Measurements from ENCODE around the gene SMOC1.
A peak's percentile ranks its signal among the peaks of the same experiment; 100 is the strongest.

SMOC1 gene

DNA sequence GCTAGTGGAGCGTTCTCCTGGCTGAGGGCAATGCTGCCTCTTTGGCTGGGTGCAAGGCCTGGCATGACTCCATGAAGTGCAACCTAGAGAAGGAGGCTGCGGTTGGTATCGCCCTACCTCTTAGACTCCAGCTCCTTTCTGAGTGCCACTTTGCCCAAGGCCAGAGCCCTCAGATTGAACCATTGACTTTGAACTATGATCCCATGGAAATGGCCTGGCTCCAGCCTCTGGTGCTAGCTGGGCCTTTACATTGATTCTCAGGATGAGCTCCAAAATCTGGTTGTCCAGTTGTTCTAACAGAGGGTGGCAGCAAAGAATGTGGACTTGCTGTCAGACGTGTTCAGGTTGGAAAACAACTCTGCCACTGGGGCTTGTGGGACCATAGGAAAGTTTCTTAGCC, 16.1 kb upstream of the SMOC1 start:
- DNase-seq: no peak

DNA sequence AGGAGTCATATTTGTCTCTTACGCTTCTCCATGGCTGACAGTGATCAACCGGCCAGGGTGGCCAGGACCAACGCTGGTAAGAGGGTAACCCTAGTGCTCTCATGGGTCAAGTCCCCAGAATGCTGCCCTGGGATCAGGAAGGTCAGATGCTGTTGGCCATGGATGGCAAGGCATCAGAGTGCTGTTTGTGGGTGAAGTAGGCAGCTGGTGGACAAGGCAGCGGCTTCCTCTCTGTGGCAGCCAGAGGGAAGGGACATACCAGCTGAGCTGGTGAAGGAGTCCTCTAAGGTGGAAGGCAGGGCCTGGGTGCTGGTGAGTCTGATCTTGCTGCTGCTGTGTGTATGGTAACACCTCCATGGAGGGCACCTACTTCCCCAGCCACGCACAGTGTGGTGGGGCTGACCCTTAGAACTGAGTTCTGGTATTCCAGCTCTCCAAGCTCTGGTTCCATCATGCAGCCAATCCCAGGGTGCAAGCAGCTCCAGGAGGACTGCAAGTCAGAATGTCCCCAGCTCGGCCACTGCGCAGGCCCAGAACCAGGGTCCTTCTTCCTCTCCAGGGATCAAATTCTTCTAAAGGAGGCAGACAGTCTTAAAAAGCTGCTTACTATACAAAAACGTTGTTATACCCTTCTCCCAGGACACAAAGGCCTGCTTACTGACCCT, 13.4 kb upstream of the SMOC1 start:
- DNase-seq: no peak

- DNase-seq: no peak
Measured at GRCh38 chr14:69868363-69868963, 10.8 kb upstream of the SMOC1 start.

DNA sequence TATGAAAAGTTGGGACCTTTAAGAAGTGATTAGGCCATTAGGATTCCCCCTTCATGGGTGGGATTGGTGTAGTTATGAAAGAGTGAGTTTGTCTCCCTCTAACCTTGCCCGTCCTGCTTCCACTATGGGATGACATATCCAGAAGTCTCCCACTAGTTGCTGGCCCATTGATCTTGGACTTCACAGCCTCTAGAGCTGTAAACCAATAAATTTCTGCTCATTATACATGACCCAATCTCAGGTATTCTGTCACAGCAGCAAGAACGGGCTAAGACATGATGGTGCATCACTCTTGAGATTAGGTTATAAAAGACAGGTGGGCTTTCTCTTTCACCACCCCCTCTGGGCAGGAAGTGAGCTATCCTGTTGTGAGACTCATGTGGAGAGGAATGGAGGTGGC, 8.6 kb upstream of the SMOC1 start:
- no peak for DNase-seq

DNA sequence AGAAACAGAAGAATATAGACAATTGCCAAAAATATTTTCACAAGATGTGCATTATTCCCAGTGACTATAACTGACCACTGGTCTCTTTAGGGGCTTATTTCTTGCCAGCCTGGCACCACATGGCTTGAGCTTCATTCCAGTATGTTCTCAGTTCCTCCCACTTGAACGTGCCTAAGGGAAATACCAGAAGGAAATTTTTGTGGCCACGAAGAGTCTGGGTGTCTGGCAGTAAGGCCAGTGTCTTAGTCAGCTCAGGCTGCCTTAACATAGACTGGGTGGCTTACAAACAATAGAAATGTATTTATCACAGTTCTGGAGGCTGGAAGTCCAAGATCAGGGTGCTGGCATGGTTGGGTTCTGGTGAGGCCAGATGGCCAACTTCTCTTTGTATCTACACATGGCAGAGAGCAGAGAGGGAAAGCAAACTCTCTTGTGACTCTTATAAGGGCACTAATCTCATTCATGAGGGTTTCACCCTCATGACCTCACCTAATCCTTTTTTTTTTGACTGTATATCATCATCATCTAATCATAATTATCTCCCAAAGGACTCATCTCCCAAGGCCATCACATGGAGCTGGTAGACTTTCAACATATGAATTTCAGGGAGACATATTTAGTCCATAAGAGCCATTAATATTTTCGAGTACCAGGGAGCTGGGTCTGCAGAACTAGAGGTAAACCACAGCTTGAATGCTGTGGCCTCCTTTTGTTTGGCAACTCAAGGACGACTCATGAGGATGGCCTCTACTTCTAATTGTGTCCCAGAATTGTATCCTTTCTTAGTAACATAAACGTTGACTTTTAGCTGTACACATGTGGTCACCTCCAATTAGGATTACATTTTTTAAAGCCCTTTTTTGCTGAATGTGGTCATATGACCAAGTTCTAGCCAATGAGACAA, 5.1 kb upstream of the SMOC1 start:
- no peak for DNase-seq

- DNase-seq: no peak
Measured at GRCh38 chr14:69876221-69876847, 2.9 kb upstream of the SMOC1 start.

DNA sequence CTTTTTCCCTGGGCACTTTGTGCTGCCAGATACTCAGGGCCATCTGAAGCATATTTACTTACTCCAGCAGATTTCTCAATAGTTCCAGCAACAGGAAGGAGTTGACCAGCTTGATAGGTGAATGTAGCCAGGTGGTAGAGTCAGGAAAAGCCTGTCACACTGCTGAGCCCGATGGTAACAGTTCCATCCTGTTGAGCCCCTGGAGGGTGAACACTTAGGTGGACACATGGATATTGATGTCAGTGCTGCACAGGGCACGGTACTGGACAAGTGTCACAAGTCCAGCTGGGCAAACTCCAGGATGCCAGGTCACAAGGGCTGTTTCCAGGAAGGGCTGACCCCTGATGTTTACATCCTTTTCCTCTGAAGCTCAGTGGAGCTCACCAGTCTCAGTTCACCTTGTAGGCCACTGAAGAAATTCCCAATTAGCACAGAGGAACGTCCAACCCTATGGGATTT, 2.3 kb upstream of the SMOC1 start:
- DNase-seq: peak in 1 of 2 experiments; percentile 23

GRCh38 chr14:69877492-69877891, 1.7 kb upstream of the SMOC1 start:
- DNase-seq: peak; percentile 44 to 67

DNA sequence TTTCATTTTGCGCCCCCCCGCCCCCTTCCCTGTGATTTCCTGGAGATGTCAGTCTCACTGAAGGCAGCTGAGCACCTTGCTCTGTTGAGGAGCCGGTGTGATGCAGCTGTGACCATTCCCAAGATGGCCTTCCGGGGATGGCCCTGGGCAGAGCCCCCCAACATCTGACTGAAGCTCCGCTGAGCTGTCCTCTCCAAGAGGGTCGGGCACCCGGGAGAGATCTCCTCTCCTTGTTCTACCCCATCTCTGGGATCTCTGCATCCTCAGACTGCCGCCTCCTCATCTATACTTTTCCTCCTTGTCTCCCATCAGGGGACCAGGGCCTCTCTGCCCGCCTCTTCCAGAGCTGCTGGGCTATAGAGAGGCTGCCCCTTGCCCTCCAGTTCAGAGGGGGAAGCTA, 965 bp upstream of the SMOC1 start:
- no peak for DNase-seq

DNA sequence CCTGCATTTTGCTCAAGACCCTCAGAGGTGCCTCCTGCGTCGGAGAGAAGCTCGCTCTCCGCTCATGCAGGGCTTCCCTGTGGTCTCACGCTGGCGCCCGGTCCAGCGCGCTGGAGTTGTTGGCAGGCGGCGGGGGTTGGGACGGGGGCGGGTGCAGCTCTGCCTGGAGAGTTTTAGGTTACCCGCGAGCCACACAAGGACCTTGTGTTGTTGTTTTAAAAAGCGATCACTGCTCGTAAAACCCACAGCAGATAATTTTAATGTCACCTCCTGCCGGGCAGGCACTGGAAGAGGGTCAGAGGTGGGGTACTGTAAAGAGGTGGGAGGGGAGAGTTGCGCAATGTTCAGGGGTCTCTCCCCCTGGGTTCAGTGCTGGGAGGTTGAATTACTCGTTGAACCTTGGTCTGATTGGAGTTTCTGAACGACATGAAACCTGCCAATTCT, 850 bp downstream of the SMOC1 start:
- DNase-seq: peak; percentile 20 to 60

DNA sequence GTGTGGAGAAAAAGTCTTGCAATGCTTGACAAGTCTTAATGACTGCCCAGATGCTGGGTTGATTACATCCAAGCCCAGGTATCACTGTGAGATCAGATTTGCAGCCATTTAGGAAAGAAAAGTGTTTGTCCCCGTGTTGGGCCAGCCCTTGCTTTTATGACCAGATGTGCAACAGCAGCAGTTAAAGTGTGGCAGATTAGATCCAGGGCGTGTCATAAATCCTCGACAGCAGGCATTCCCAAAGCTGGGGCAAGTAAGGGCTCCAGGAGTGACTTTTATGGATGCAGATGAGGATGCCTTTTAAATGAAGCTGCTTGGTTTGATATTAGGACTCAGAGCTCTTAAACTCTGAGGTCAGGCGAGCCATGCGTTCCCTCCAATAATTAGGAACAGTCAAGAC, 1.7 kb downstream of the SMOC1 start:
- peak in 1 of 2 experiments; percentile 22 for DNase-seq

DNA sequence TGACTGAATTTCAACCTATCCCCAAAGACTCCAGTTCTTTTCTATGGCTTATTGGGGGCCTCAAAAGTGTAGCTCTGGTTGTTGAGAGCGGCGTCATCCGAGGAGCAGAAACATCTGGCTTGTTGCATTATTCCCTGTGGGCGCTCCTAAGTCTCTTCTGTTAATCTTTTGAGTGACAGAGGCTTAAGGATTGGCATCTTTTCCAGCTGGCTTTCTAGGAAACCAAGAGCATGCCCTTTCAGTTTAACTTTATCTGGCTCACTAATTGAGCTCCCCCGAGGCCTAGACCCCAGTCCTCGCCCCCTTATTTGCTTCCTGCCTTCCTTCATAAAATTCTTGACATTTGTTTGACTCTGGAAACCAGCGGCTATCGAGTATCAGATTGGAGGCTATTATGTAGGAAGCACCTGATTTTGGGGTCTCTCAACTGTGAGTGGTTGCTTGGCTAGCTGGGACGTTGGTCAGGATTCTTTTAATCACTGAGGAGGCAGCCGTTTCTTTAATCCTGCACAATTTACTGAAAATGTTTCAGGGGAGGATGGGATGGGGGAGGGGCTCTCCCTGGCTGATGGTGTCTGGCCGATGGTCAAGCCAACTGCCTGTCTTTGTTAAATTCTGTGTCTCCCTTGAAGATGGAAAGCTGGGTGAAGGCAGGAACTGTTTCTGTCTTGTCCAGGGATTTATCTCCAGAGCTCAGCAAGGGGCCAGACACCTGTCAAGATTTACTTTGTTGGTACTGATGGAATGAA, 3.1 kb downstream of the SMOC1 start:
- peak in 1 of 2 experiments; percentile 13 for DNase-seq

- no peak for DNase-seq
Measured at GRCh38 chr14:69882915-69883314, 3.7 kb downstream of the SMOC1 start.

DNA sequence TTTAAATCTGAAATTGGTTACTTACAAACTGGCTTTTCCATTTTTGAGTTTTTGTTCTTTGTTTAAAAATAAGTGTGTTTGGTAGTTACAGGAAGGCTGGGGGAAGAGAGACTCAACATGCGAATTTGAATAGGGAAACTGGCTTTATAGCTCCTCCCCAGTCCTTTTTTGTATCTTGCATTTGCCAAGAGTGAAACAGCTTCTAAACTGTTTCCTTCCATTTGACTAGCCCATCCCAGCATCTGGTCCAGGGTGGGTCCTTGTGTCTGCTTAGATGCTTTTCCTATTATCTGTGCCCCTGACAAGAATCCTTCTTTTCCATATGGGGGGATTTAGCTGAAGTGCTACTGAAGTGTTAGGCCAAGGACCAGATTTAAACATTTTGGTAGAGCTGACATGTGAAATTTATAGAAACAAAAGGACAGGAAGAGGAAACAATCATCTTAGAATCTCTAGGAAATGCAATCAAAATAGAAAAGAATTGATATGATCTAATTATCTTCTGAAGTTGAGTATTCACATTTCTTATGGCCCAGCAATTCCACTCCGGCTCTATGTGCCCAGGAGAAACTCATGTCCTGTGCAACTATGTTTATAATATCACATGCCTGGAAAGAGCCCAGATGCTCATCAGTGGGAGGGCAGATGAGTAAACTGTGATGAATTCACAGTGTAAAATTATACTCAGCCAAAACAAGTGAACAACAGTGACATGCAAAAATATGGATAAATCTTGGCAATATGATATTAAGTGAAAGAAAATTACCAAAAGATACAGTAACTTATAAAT, 7.4 kb downstream of the SMOC1 start:
- DNase-seq: no peak

- no peak for DNase-seq
Measured at GRCh38 chr14:69887740-69888657, 8.8 kb downstream of the SMOC1 start.

GRCh38 chr14:69891422-69891821, 12.2 kb downstream of the SMOC1 start:
- DNase-seq: no peak

GRCh38 chr14:69895109-69895508, 15.9 kb downstream of the SMOC1 start:
- no peak for DNase-seq

GRCh38 chr14:69896080-69896479, 16.9 kb downstream of the SMOC1 start:
- no peak for DNase-seq

DNA sequence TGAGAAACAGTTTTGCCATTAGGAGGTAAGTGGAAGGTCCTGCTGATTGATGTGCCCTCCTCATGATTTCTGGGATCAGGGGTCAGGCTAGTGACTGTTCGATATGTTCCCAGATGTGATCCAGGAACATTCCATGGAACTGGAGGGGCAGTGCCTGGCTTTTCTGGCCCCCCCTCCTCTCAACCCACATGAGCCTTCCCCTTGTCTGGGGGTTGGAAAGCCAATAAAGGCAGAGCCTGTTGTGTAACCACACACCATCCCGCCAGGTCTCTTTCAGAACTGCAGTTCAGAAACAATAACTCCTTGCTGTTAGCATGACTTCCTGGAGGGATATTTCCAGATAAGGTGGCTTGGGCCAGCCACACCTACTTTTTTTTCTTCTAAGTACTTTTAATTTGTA, 17.8 kb downstream of the SMOC1 start:
- no peak for DNase-seq

GRCh38 chr14:69900603-69901002, 21.4 kb downstream of the SMOC1 start:
- DNase-seq: no peak

Data from NCI-H2081 (cell line).